Mammary epithelial cell (primary cell): ENCODE results near the gene AGAP5.
"Not testable (repeated sequence)": the region's sequence is repeated elsewhere in the genome, so short reads cannot be mapped to it uniquely, and the experiment has no call there.

Source experiments
- EZH2 ChIP-seq: IDR thresholded peaks from 2 replicates; pipeline ENCODE4 v1.6.1; 2012; ENCODE audit warnings: low read length, inconsistent platforms, borderline replicate concordance
- TF ChIP-seq, protein P1 (sequence below), 2 donors: IDR thresholded peaks in 1 of 2; conservative IDR thresholded peaks in 1 of 2; 2 replicates each; pipeline ENCODE4 v1.5.1; 2011 to 2012; ENCODE audit warnings: inconsistent platforms in 2 of 2, low read length in 2 of 2, mild to moderate bottlenecking in 2 of 2, control low read depth in 1 of 2, low read depth in 1 of 2; ENCODE audit not compliant: insufficient read depth in 1 of 2; ENCODE audit errors: extremely low read depth in 1 of 2

DNA sequence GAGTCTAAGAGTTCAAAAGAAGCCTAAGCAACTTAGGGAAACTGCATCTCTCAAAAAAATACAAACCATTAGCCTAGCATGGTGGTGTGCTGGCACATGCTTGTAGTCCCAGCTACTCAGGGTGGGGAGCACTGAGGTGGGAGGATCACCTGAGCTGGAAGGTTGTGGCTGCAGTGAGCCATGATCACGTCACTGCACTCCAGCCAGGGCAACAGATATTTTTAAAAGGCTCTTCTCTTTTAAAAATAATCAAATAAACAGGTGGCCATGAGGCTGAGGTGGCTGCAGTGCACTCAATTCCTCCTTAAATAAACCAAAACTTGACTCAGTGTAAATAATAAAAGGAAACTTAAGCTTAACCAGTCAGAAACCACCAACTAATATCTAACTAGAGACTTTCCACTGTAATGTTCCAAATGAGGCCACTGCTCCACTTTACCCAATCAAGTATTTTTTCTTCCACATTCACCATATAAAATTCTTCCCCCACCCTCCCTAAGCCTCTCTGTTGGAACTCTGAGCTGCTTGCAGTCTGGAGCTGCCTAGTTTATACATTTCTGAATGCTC, 7.7 kb upstream of the AGAP5 start:
- TF ChIP-seq, protein P1, sequence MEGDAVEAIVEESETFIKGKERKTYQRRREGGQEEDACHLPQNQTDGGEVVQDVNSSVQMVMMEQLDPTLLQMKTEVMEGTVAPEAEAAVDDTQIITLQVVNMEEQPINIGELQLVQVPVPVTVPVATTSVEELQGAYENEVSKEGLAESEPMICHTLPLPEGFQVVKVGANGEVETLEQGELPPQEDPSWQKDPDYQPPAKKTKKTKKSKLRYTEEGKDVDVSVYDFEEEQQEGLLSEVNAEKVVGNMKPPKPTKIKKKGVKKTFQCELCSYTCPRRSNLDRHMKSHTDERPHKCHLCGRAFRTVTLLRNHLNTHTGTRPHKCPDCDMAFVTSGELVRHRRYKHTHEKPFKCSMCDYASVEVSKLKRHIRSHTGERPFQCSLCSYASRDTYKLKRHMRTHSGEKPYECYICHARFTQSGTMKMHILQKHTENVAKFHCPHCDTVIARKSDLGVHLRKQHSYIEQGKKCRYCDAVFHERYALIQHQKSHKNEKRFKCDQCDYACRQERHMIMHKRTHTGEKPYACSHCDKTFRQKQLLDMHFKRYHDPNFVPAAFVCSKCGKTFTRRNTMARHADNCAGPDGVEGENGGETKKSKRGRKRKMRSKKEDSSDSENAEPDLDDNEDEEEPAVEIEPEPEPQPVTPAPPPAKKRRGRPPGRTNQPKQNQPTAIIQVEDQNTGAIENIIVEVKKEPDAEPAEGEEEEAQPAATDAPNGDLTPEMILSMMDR (conservative IDR thresholded peaks at IDR 0.05 in 1 of 2, IDR thresholded peaks at IDR 0.05 in 1 of 2; ENCODE audit: extremely low read depth in 1 of 2, insufficient read depth in 1 of 2, low read depth in 1 of 2, low read length in 2 of 2), result not testable (repeated sequence)
- TF ChIP-seq EZH2, result not testable (repeated sequence)
